Caco-2 (cell line): ENCODE measurements around the gene DDAH2. TPM values are rescaled to one million over a fixed set of nuclear protein-coding genes. Genes with fewer than 3 reads are reported as not detected.
A peak's percentile ranks its signal among the peaks of the same experiment; 100 is the strongest.

ENCODE experiments used
- BruUV-seq: library from RNA; stranded (reverse); fragments of 400-500 nt; replicated peaks from 2 replicates; lab custom pipeline; 2021; lab: Mats Ljungman, UMichigan
- CTCF ChIA-PET: fragments of 300-600 bp; sonication (Branson Sonifier 250); formaldehyde crosslinking; loops from one replicate; lab custom pipeline; 2022; ENCODE audit warnings: antibody characterized with exemption; lab: Charles Lee
- POLR2A ChIA-PET: fragments of 300-600 bp; sonication (Branson Sonifier 250); formaldehyde crosslinking; loops from one replicate; lab custom pipeline; 2022; ENCODE audit warnings: antibody characterized with exemption; lab: Charles Lee
- DNase-seq, 2 experiments: peaks; one replicate each; pipeline versions ENCODE4 v3.0.0 to v3.0.0-alpha.2; 2020 to 2022
- H3K27me3 ChIP-seq: replicated peaks from 2 replicates; pipeline ENCODE4 v1.6.0; 2011; ENCODE audit warnings: low read length; ENCODE audit not compliant: control insufficient read depth, insufficient read depth
- H3K36me3 ChIP-seq: 2 replicates; pipeline ENCODE4 v1.5.1; 2011; ENCODE audit warnings: low read length; ENCODE audit not compliant: control insufficient read depth, insufficient read depth
- H3K4me1 ChIP-seq: fragments of 250-450 bp; sonication (Bioruptor Pico); 2 replicates; pipeline ENCODE4 v1.5.1; 2020; ENCODE audit warnings: mild to moderate bottlenecking
- H3K4me3 ChIP-seq: 2 replicates; pipeline ENCODE4 v1.5.1; 2011; ENCODE audit warnings: low read depth, mild to moderate bottlenecking, control low read depth, low read length
- H3K9me3 ChIP-seq: fragments of 250-450 bp; sonication (Bioruptor Pico); 2 replicates; pipeline ENCODE4 v1.5.1; 2020; ENCODE audit warnings: mild to moderate bottlenecking, moderate library complexity
- H3K27ac Mint-ChIP-seq: one replicate; pipeline ENCODE4 v1.8.0; 2022; ENCODE audit warnings: mixed read lengths; ENCODE audit not compliant: unreplicated experiment
- H3K27me3 Mint-ChIP-seq: one replicate; pipeline ENCODE4 v1.8.0; 2022; ENCODE audit warnings: mixed read lengths; ENCODE audit not compliant: insufficient read depth, unreplicated experiment
- H3K36me3 Mint-ChIP-seq: one replicate; pipeline ENCODE4 v1.8.0; 2022; ENCODE audit warnings: mild to moderate bottlenecking, mixed read lengths; ENCODE audit not compliant: insufficient read depth, unreplicated experiment
- H3K4me1 Mint-ChIP-seq: one replicate; pipeline ENCODE4 v1.8.0; 2022; ENCODE audit warnings: low read depth, mixed read lengths; ENCODE audit not compliant: unreplicated experiment
- H3K4me3 Mint-ChIP-seq: one replicate; pipeline ENCODE4 v1.8.0; 2022; ENCODE audit warnings: mild to moderate bottlenecking, moderate library complexity, mixed read lengths; ENCODE audit not compliant: unreplicated experiment
- H3K9me3 Mint-ChIP-seq: one replicate; pipeline ENCODE4 v1.8.0; 2022; ENCODE audit warnings: mixed read lengths; ENCODE audit not compliant: unreplicated experiment
- CTCF ChIP-seq, 2 experiments: fragments of 200-600 bp in 1 of 2; IDR thresholded peaks; 1 replicate in 1 of 2; 2 replicates in 1 of 2; pipeline versions ENCODE4 v1.5.1 to v1.8.0; 2011 to 2022; ENCODE audit warnings: antibody characterized with exemption in 1 of 2, control low read depth in 1 of 2, inconsistent platforms in 1 of 2, low read depth in 1 of 2, low read length in 1 of 2, mild to moderate bottlenecking in 1 of 2, moderate library complexity in 1 of 2; ENCODE audit not compliant: insufficient read depth in 1 of 2, severe bottlenecking in 1 of 2, unreplicated experiment in 1 of 2
- intact Hi-C: fragments of 100-400 bp; cut with micrococcal nuclease; formaldehyde crosslinking; loops from one replicate; pipeline ENCODE4 v1.10.0; 2022; ENCODE audit not compliant: unreplicated experiment
- total RNA-seq: library from RNA; stranded (reverse); gene quantifications from 2 replicates; pipeline ENCODE4 v1.2.3, GENCODE V29; 2022

The DDAH2 gene
- total RNA-seq, 1 experiment from 2014 or later: 82.4 TPM

GRCh38 chr6:31775633-31776484 lies 46.8 kb upstream of the DDAH2 start:
- peaks cover 22% of the 10 kb centered on the region for H3K36me3 Mint-ChIP-seq
- H3K4me3 Mint-ChIP-seq: no peak overlapping the region
- Histone ChIP-seq H3K27me3 (no peaks in the 10 kb centered on the region), H3K9me3 (no peaks in the 10 kb centered on the region), H3K4me1 (peaks cover 23% of the 10 kb centered on the region), H3K36me3 (no peaks in the 10 kb centered on the region), H3K4me3 (no peak overlapping the region)
- no peak for TF ChIP-seq CTCF (IDR thresholded peaks at IDR 0.05; ENCODE audit: insufficient read depth in 1 of 2, low read depth in 1 of 2, low read length in 1 of 2, severe bottlenecking in 1 of 2, unreplicated experiment in 1 of 2)
- no TSS peak for BruUV-seq
- peaks cover 5% of the 10 kb centered on the region for H3K4me1 Mint-ChIP-seq
- no peak for DNase-seq
- intact Hi-C loops: no loop called here
- CTCF ChIA-PET: interaction anchor here (0.6 to 1.0 kb wide), 2 partner anchors 16 to 198 kb away, joined by 4 to 5 read pairs; no protein-coding TSS in a partner anchor
- H3K27ac Mint-ChIP-seq: peak overlapping the region; percentile 59
- POLR2A ChIA-PET: interaction anchor here (1.8 kb wide), 1 partner anchor 51 kb away, joined by 8 read pairs; the partner anchor contains the start of gene HSPA1B
- no peaks in the 10 kb centered on the region for H3K9me3 Mint-ChIP-seq
- H3K27me3 Mint-ChIP-seq: no peaks in the 10 kb centered on the region

- no peak overlapping the region for H3K4me3 Mint-ChIP-seq
- no peak for TF ChIP-seq CTCF (IDR thresholded peaks at IDR 0.05; ENCODE audit: insufficient read depth in 1 of 2, low read depth in 1 of 2, low read length in 1 of 2, severe bottlenecking in 1 of 2, unreplicated experiment in 1 of 2)
- CTCF ChIA-PET: interaction anchor here (0.6 to 1.0 kb wide), 2 partner anchors 16 to 197 kb away, joined by 4 to 5 read pairs; no protein-coding TSS in a partner anchor
- intact Hi-C loops: no loop called here
- POLR2A ChIA-PET: interaction anchor here (1.8 kb wide), 1 partner anchor 52 kb away, joined by 8 read pairs; the partner anchor contains the start of gene HSPA1B
- H3K27me3 Mint-ChIP-seq: no peaks in the 10 kb centered on the region
- Histone ChIP-seq H3K4me3 (no peak overlapping the region), H3K4me1 (peaks cover 23% of the 10 kb centered on the region), H3K36me3 (no peaks in the 10 kb centered on the region), H3K9me3 (no peaks in the 10 kb centered on the region), H3K27me3 (no peaks in the 10 kb centered on the region)
- no peak overlapping the region for H3K27ac Mint-ChIP-seq
- no TSS peak for BruUV-seq
- H3K9me3 Mint-ChIP-seq: no peaks in the 10 kb centered on the region
- H3K4me1 Mint-ChIP-seq: peaks cover 5% of the 10 kb centered on the region
- no peak for DNase-seq
- H3K36me3 Mint-ChIP-seq: peaks cover 16% of the 10 kb centered on the region
Measured at GRCh38 chr6:31775184-31775583, 46.1 kb upstream of the DDAH2 start.

GRCh38 chr6:31771992-31772358 lies 42.9 kb upstream of the DDAH2 start:
- Mint-ChIP-seq H3K27ac (no peak overlapping the region), H3K27me3 (no peaks in the 10 kb centered on the region), H3K4me1 (peaks cover 13% of the 10 kb centered on the region), H3K36me3 (peaks cover 9% of the 10 kb centered on the region), H3K4me3 (no peak overlapping the region), H3K9me3 (no peaks in the 10 kb centered on the region)
- Histone ChIP-seq H3K4me1 (peaks cover 23% of the 10 kb centered on the region), H3K4me3 (no peak overlapping the region), H3K27me3 (no peaks in the 10 kb centered on the region), H3K9me3 (no peaks in the 10 kb centered on the region), H3K36me3 (no peaks in the 10 kb centered on the region)
- no peak for DNase-seq
- no TSS peak for BruUV-seq
- ChIA-PET POLR2A (interaction anchor here (0.7 kb wide), 1 partner anchor 43 kb away, joined by 6 read pairs; no protein-coding TSS in a partner anchor), CTCF (interaction anchor here (0.6 to 1.5 kb wide), 5 partner anchors 33 to 327 kb away, joined by 3 to 8 read pairs (median 6); partner anchors contain the start of genes HSPA1A, HSPA1L, LY6G5C and MSH5)
- intact Hi-C loops: loop anchor here (1.0 kb wide), 1 partner anchor 58 kb away; no protein-coding TSS in a partner anchor
- no peak for TF ChIP-seq CTCF (IDR thresholded peaks at IDR 0.05; ENCODE audit: insufficient read depth in 1 of 2, low read depth in 1 of 2, low read length in 1 of 2, severe bottlenecking in 1 of 2, unreplicated experiment in 1 of 2)
